GM23338 (cell line): ENCODE results near the gene FAM171A1. TPM values are rescaled to one million over a fixed set of nuclear protein-coding genes. Genes with fewer than 3 reads are reported as not detected.

ENCODE experiments used
- ATAC-seq: fragments of 200-7000 bp; cut with Tn5 transposase; 3 replicates; pipeline ENCODE4 v1.9.1; 2020
- DNase-seq: peaks from one replicate; pipeline ENCODE4 v3.0.0-alpha.2; 2015; ENCODE audit warnings: low spot score
- H2AFZ ChIP-seq: fragments of 200-600 bp; sonication (generic); 2 replicates; pipeline ENCODE4 v1.8.0; 2016; ENCODE audit warnings: antibody characterized with exemption, mild to moderate bottlenecking, moderate library complexity
- H3F3A ChIP-seq: fragments of 200-600 bp; sonication (generic); replicated peaks from 2 replicates; pipeline ENCODE4 v1.8.0; 2017; ENCODE audit warnings: antibody characterized with exemption, mixed run types, low read depth
- H3K27ac ChIP-seq: fragments of 200-600 bp; sonication (generic); 2 replicates; pipeline ENCODE4 v1.6.1; 2016; ENCODE audit warnings: low read depth
- H3K27me3 ChIP-seq: fragments of 200-600 bp; sonication (generic); 2 replicates; pipeline ENCODE4 v1.8.0; 2016; ENCODE audit warnings: mild to moderate bottlenecking, mixed run types, moderate library complexity; ENCODE audit not compliant: insufficient read depth
- H3K36me3 ChIP-seq: fragments of 200-600 bp; sonication (generic); 2 replicates; pipeline ENCODE4 v1.8.0; 2016; ENCODE audit warnings: mild to moderate bottlenecking; ENCODE audit not compliant: insufficient read depth
- H3K4me1 ChIP-seq: fragments of 200-600 bp; sonication (generic); 2 replicates; pipeline ENCODE4 v1.8.0; 2016; ENCODE audit warnings: mild to moderate bottlenecking, moderate library complexity; ENCODE audit not compliant: insufficient read depth
- H3K4me2 ChIP-seq: fragments of 200-600 bp; sonication (generic); 2 replicates; pipeline ENCODE4 v1.7.1; 2017; ENCODE audit warnings: mixed run types
- H3K4me3 ChIP-seq: fragments of 200-600 bp; sonication (generic); 2 replicates; pipeline ENCODE4 v1.6.1; 2016; ENCODE audit warnings: mixed run types
- H3K79me2 ChIP-seq: fragments of 200-600 bp; sonication (generic); replicated peaks from 2 replicates; pipeline ENCODE4 v1.8.0; 2017; ENCODE audit warnings: mild to moderate bottlenecking; ENCODE audit not compliant: insufficient read depth
- H3K9me2 ChIP-seq: fragments of 200-600 bp; sonication (generic); 2 replicates; pipeline ENCODE4 v1.8.0; 2017; ENCODE audit not compliant: insufficient read depth
- H4K20me1 ChIP-seq: fragments of 200-600 bp; sonication (generic); replicated peaks from 2 replicates; pipeline ENCODE4 v1.8.0; 2017; ENCODE audit warnings: mild to moderate bottlenecking; ENCODE audit not compliant: insufficient read depth
- H3K27ac Mint-ChIP-seq: 2 replicates; pipeline ENCODE4 v1.8.0; 2020; ENCODE audit warnings: inconsistent platforms, mild to moderate bottlenecking, moderate library complexity, mixed read lengths
- H3K27me3 Mint-ChIP-seq: 3 replicates; pipeline ENCODE4 v1.8.0; 2022; ENCODE audit warnings: low read depth, mild to moderate bottlenecking, moderate library complexity, mixed read lengths, inconsistent platforms; ENCODE audit not compliant: insufficient read depth, poor library complexity
- H3K36me3 Mint-ChIP-seq: 3 replicates; pipeline ENCODE4 v1.8.0; 2021; ENCODE audit warnings: low read depth, mild to moderate bottlenecking, inconsistent platforms, moderate library complexity, mixed read lengths
- H3K4me1 Mint-ChIP-seq: 3 replicates; pipeline ENCODE4 v1.8.0; 2020; ENCODE audit warnings: mild to moderate bottlenecking, inconsistent platforms, mixed read lengths
- H3K4me3 Mint-ChIP-seq: 3 replicates; pipeline ENCODE4 v1.8.0; 2021; ENCODE audit warnings: moderate library complexity, mild to moderate bottlenecking, inconsistent platforms, mixed read lengths
- H3K9me3 Mint-ChIP-seq: 3 replicates; pipeline ENCODE4 v1.8.0; 2020; ENCODE audit warnings: moderate library complexity, mild to moderate bottlenecking, inconsistent platforms, mixed read lengths
- CREB1 ChIP-seq: fragments of 250-450 bp; sonication (Bioruptor Pico); IDR thresholded peaks from 2 replicates; pipeline ENCODE4 v1.5.0; 2020; ENCODE audit warnings: low read depth, mild to moderate bottlenecking, moderate library complexity
- EZH2phosphoT487 ChIP-seq: fragments of 200-600 bp; sonication (generic); IDR thresholded peaks from one replicate; pipeline ENCODE4 v1.8.1; 2018; ENCODE audit warnings: antibody characterized with exemption; ENCODE audit not compliant: unreplicated experiment
- JUNB ChIP-seq: IDR thresholded peaks from one replicate; pipeline ENCODE4 v1.6.1; 2016; ENCODE audit warnings: antibody characterized with exemption; ENCODE audit not compliant: unreplicated experiment
- NANOG ChIP-seq: IDR thresholded peaks from 2 replicates; pipeline ENCODE4 v1.6.1; 2016; ENCODE audit warnings: antibody characterized with exemption, borderline replicate concordance
- REST ChIP-seq: IDR thresholded peaks from one replicate; pipeline ENCODE4 v1.6.1; 2018; ENCODE audit warnings: antibody characterized with exemption; ENCODE audit not compliant: unreplicated experiment
- ZNF114 ChIP-seq: fragments of 250-450 bp; sonication (Bioruptor Pico); IDR thresholded peaks from 2 replicates; pipeline ENCODE4 v1.5.0; 2020; ENCODE audit warnings: mild to moderate bottlenecking, moderate library complexity
- ZNF331 ChIP-seq: fragments of 250-450 bp; sonication (Bioruptor Pico); IDR thresholded peaks from 2 replicates; pipeline ENCODE4 v1.5.0; 2020; ENCODE audit warnings: low read depth, mild to moderate bottlenecking, moderate library complexity
- ZNF462 ChIP-seq: fragments of 250-450 bp; sonication (Bioruptor Pico); IDR thresholded peaks from 2 replicates; pipeline ENCODE4 v1.5.0; 2020; ENCODE audit warnings: mild to moderate bottlenecking, moderate library complexity
- polyA plus RNA-seq: library from polyadenylated mRNA; unstranded; fragments of >200 nt; fragmentation: Nextera tagmentation; extraction: Ambion mirVana; gene quantifications from 2 replicates; pipeline ENCODE4 v1.2.1, GENCODE V29; 2016
- total RNA-seq: library from RNA; depleted of rRNA; stranded (reverse); fragments of >200 nt; shearing (Covaris generic); gene quantifications from 2 replicates; pipeline ENCODE4 v1.2.3, GENCODE V29; 2014

Gene FAM171A1
- total and polyA plus RNA-seq, 2 experiments from 2014 or later: 11.3 to 32.2 TPM

- TF ChIP-seq REST (no peak), ZNF331 (CRISPR knock-in tag) (no peak), NANOG (no peak)
Observed at GRCh38 chr10:15266117-15266516, 105.0 kb downstream of the FAM171A1 start (continued).

GRCh38 chr10:15265558-15265957, 105.5 kb downstream of the FAM171A1 start:
- no peak overlapping the region for H3K4me3 ChIP-seq
- no peaks in the 10 kb centered on the region for H3K79me2 ChIP-seq
- no peak overlapping the region for H3K27ac ChIP-seq
- Mint-ChIP-seq H3K4me3 (no peak overlapping the region), H3K27ac (no peak overlapping the region), H3K27me3 (peaks cover 6% of the 10 kb centered on the region), H3K4me1 (no peaks in the 10 kb centered on the region; the same call in 2 of the 3 replicates), H3K9me3 (peaks cover 27% of the 10 kb centered on the region), H3K36me3 (peaks cover 38% of the 10 kb centered on the region)
- H4K20me1 ChIP-seq: no peaks in the 10 kb centered on the region
- H3K4me2 ChIP-seq: no peak overlapping the region
- H3K36me3 ChIP-seq: no peaks in the 10 kb centered on the region
- no peaks in the 10 kb centered on the region for H3K9me2 ChIP-seq
- no peaks in the 10 kb centered on the region for H3K27me3 ChIP-seq
- no peaks in the 10 kb centered on the region for H3F3A ChIP-seq
- DNase-seq: no peak
- no peak for TF ChIP-seq JUNB
- TF ChIP-seq ZNF331 (CRISPR knock-in tag): no peak
- no peak for TF ChIP-seq ZNF462
- TF ChIP-seq REST: no peak
- no peak for TF ChIP-seq ZNF114 (CRISPR knock-in tag)
- TF ChIP-seq CREB1: no peak
- no peak for TF ChIP-seq EZH2phosphoT487
- ATAC-seq: no peak
- H2AFZ ChIP-seq: no peak overlapping the region
- H3K4me1 ChIP-seq: no peaks in the 10 kb centered on the region
